ENCODE results near the gene CRIM1.
"Not testable (repeated sequence)": the region's sequence is repeated elsewhere in the genome, so short reads cannot be mapped to it uniquely, and the experiment has no call there.

CRIM1 gene

DNA sequence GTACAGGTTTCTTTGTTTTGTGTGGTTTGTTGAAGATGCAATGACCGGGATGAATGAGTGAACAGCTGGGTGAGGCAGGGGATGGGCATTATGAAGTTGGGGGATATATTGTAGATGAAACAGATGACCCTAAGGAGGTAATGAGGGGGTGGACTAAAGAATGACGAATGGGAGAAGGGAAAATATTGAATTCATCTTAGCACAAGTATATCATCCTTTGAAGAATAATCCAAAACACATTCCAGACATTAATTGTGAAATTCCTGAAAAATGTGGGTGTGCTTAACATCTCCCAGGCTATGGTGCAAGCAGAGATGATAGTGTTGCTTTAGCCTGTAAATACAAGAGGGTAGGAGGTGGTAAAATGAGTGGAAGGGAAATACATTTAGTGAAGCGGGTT, 5.8 kb downstream of the CRIM1 start (continued):
- TF ChIP-seq, protein P1, sequence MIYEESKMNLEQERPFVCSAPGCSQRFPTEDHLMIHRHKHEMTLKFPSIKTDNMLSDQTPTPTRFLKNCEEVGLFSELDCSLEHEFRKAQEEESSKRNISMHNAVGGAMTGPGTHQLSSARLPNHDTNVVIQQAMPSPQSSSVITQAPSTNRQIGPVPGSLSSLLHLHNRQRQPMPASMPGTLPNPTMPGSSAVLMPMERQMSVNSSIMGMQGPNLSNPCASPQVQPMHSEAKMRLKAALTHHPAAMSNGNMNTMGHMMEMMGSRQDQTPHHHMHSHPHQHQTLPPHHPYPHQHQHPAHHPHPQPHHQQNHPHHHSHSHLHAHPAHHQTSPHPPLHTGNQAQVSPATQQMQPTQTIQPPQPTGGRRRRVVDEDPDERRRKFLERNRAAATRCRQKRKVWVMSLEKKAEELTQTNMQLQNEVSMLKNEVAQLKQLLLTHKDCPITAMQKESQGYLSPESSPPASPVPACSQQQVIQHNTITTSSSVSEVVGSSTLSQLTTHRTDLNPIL (CRISPR knock-in tag; IDR thresholded peaks at IDR 0.05; ENCODE audit: low read depth), result no peak

DNA sequence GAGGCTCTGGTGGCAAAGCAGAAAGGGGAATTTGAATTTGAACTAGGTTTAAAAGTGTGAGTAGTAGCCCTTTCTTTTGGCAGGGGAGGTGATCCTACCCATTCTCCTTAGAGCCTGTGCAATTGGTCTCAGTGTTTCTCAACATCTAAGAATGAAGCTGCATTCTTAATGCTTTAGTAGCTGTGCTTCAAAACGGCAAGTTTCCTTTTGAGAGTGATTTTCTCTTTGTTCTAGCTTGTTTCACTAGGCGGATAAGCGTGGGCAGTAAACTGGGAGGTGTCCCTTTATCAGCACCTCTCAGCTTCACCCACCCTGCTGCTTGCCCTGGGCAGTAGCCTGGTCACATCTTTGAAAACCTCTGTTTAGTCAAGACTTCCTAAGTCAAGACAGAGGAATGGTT, 6.7 kb downstream of the CRIM1 start:
- TF ChIP-seq ZNF70 (CRISPR knock-in tag; IDR thresholded peaks at IDR 0.05) (peak; percentile 86), GLIS3 (CRISPR knock-in tag; IDR thresholded peaks at IDR 0.05) (no peak)

DNA sequence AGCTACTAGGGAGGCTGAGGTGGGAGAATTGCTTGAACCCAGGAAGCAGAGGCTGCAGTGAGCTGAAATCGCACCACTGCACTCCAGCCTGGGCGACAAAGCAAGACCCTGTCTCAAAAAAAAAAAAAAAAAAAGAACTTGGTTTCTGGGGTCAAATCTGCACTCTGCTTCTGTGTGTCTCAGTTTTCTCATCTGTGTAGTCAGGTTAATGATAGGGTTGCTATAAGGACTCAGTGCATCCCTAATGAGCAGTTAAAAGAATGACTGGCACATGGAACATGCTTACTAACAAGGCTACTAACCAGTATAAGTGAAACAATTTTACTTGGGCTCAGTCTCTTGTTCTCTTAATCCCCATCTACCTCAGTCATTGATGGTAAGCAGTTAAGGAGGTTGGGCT, 7.5 kb downstream of the CRIM1 start:
- ATAC-seq, result not testable (repeated sequence)

More for the DNA sequence above, 6.7 kb downstream of the CRIM1 start:
- peak; percentile 12 for ATAC-seq

DNA sequence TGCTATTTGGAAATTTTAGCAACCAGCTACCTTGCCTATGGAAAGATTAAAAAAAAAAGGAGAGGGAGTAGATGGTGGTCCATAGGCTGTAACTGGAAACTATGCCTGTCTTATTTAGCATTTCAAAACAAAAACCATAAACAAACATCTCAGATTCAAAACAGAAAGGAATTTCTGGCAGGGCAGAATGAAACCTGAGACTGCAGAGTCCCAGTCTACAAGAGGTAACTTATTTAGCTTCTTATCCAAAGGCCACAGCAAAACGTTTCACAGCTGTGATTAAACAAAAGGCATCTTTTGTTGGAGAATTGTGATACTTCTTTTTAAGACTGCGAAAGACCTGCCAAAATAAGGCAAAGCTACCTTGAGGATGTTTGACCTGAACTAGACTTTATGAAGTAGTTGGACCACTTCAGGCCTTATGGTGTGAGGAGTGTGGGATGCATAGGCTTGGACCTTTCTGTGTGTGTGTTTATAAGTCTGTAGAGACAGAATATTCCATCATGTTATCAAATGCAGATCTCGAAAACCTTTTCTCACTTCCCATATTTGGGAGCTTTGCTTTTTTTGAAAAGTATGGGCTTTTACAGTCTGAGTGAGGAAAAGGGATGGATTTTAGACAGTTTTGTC, 11.0 kb downstream of the CRIM1 start:
- ATAC-seq, result peak; percentile 9
- TF ChIP-seq ZFP30 (CRISPR knock-in tag; IDR thresholded peaks at IDR 0.05) (no peak), PPARA (CRISPR knock-in tag; IDR thresholded peaks at IDR 0.05; ENCODE audit: borderline replicate concordance) (no peak), ZNF8 (CRISPR knock-in tag; IDR thresholded peaks at IDR 0.05) (no peak), ISL1 (CRISPR knock-in tag; IDR thresholded peaks at IDR 0.05) (no peak), GLIS3 (CRISPR knock-in tag; IDR thresholded peaks at IDR 0.05) (no peak), SNAI2 (CRISPR knock-in tag; IDR thresholded peaks at IDR 0.05) (no peak), TOX (CRISPR knock-in tag; IDR thresholded peaks at IDR 0.05; ENCODE audit: borderline replicate concordance) (0 out of 2 replicates have a peak, but pooled peaks have one; percentile 11)

DNA sequence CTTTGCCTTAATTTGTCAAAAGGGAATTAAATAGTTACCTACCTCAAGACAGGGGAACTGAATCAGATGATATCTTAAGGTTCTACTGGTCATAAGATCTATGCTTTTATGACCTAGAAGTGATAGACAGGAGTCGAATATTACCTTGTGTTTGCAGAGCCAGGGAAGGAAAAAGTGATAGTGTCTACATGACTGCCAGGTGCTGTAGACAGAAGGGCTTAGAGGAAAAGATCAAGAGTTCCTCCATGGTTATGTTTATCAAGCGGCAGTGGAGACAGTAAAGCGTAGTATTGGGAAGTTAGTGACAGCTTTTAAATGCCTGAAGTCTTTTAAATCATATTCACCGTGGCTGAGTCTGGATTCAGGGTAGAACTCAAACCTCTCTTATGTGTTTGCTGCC, 11.9 kb downstream of the CRIM1 start:
- peak; percentile 1 for ATAC-seq
- TF ChIP-seq, protein P2, sequence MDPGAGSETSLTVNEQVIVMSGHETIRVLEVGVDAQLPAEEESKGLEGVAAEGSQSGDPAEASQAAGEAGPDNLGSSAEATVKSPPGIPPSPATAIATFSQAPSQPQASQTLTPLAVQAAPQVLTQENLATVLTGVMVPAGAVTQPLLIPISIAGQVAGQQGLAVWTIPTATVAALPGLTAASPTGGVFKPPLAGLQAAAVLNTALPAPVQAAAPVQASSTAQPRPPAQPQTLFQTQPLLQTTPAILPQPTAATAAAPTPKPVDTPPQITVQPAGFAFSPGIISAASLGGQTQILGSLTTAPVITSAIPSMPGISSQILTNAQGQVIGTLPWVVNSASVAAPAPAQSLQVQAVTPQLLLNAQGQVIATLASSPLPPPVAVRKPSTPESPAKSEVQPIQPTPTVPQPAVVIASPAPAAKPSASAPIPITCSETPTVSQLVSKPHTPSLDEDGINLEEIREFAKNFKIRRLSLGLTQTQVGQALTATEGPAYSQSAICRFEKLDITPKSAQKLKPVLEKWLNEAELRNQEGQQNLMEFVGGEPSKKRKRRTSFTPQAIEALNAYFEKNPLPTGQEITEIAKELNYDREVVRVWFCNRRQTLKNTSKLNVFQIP (CRISPR knock-in tag; IDR thresholded peaks at IDR 0.05; ENCODE audit: borderline replicate concordance, low read depth), result no peak
- TF ChIP-seq RARB (CRISPR knock-in tag; IDR thresholded peaks at IDR 0.05) (no peak), TCF4 (CRISPR knock-in tag; IDR thresholded peaks at IDR 0.05; ENCODE audit: borderline replicate concordance) (no peak), ZNF70 (CRISPR knock-in tag; IDR thresholded peaks at IDR 0.05) (no peak), GLIS3 (CRISPR knock-in tag; IDR thresholded peaks at IDR 0.05) (no peak), ZNF8 (CRISPR knock-in tag; IDR thresholded peaks at IDR 0.05) (no peak), CSDC2 (CRISPR knock-in tag; IDR thresholded peaks at IDR 0.05) (no peak), PPARA (CRISPR knock-in tag; IDR thresholded peaks at IDR 0.05; ENCODE audit: borderline replicate concordance) (no peak), ZFP3 (CRISPR knock-in tag; IDR thresholded peaks at IDR 0.05) (no peak), ZNF565 (CRISPR knock-in tag; conservative IDR thresholded peaks at IDR 0.05; ENCODE audit: low read depth) (no peak), ISL1 (CRISPR knock-in tag; IDR thresholded peaks at IDR 0.05) (no peak; the same call in 1 of the 2 replicates), ESRRG (CRISPR knock-in tag; IDR thresholded peaks at IDR 0.05) (no peak), ZFP30 (CRISPR knock-in tag; IDR thresholded peaks at IDR 0.05) (no peak)
- TF ChIP-seq, protein P1 (CRISPR knock-in tag; IDR thresholded peaks at IDR 0.05; ENCODE audit: low read depth), result no peak
- TF ChIP-seq, protein P3, sequence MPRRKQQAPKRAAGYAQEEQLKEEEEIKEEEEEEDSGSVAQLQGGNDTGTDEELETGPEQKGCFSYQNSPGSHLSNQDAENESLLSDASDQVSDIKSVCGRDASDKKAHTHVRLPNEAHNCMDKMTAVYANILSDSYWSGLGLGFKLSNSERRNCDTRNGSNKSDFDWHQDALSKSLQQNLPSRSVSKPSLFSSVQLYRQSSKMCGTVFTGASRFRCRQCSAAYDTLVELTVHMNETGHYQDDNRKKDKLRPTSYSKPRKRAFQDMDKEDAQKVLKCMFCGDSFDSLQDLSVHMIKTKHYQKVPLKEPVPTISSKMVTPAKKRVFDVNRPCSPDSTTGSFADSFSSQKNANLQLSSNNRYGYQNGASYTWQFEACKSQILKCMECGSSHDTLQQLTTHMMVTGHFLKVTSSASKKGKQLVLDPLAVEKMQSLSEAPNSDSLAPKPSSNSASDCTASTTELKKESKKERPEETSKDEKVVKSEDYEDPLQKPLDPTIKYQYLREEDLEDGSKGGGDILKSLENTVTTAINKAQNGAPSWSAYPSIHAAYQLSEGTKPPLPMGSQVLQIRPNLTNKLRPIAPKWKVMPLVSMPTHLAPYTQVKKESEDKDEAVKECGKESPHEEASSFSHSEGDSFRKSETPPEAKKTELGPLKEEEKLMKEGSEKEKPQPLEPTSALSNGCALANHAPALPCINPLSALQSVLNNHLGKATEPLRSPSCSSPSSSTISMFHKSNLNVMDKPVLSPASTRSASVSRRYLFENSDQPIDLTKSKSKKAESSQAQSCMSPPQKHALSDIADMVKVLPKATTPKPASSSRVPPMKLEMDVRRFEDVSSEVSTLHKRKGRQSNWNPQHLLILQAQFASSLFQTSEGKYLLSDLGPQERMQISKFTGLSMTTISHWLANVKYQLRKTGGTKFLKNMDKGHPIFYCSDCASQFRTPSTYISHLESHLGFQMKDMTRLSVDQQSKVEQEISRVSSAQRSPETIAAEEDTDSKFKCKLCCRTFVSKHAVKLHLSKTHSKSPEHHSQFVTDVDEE (CRISPR knock-in tag; IDR thresholded peaks at IDR 0.05), result no peak
- TF ChIP-seq, protein P4, sequence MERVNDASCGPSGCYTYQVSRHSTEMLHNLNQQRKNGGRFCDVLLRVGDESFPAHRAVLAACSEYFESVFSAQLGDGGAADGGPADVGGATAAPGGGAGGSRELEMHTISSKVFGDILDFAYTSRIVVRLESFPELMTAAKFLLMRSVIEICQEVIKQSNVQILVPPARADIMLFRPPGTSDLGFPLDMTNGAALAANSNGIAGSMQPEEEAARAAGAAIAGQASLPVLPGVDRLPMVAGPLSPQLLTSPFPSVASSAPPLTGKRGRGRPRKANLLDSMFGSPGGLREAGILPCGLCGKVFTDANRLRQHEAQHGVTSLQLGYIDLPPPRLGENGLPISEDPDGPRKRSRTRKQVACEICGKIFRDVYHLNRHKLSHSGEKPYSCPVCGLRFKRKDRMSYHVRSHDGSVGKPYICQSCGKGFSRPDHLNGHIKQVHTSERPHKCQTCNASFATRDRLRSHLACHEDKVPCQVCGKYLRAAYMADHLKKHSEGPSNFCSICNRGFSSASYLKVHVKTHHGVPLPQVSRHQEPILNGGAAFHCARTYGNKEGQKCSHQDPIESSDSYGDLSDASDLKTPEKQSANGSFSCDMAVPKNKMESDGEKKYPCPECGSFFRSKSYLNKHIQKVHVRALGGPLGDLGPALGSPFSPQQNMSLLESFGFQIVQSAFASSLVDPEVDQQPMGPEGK (CRISPR knock-in tag; IDR thresholded peaks at IDR 0.05; ENCODE audit: borderline replicate concordance), result no peak
